ENCODE results near the gene R3HDM4. TPM values are rescaled to one million over a fixed set of nuclear protein-coding genes. Genes with fewer than 3 reads are reported as not detected.

Gene R3HDM4
- total and polyA plus RNA-seq, 9 of the 15 experiments (the other 6 are each of a cell fraction or from before 2014, with no cell fraction given) = 3.2 to 154 (median 59.0) TPM

GRCh38 chr19:953445-954271, 40.6 kb upstream of the R3HDM4 start (continued):
- TF ChIP-seq VEZF1 (CRISPR knock-in tag; IDR thresholded peaks at IDR 0.05) = peak; percentile 57
- TF ChIP-seq RNF2 (IDR thresholded peaks at IDR 0.05) = 0 out of 2 replicates have a peak, but pooled peaks have one; percentile 10
- no peak for TF ChIP-seq IFI16 (CRISPR knock-in tag; IDR thresholded peaks at IDR 0.05)
- TF ChIP-seq KAT7 (CRISPR knock-in tag; IDR thresholded peaks at IDR 0.05; ENCODE audit: borderline replicate concordance) = no peak
- TF ChIP-seq SOX6 (IDR thresholded peaks at IDR 0.05) = no peak
- no peak for TF ChIP-seq SAFB2 (IDR thresholded peaks at IDR 0.05; ENCODE audit: borderline replicate concordance, low read depth, low read length, severe bottlenecking)
- peak; percentile 9 for TF ChIP-seq PCBP1 (IDR thresholded peaks at IDR 0.05; ENCODE audit: low read depth, low read length, poor library complexity, severe bottlenecking)
- TF ChIP-seq NFYB (IDR thresholded peaks at IDR 0.05; ENCODE audit: extremely low read depth, insufficient read length) = no peak
- TF ChIP-seq ZNF398 (CRISPR knock-in tag; IDR thresholded peaks at IDR 0.05) = no peak
- TF ChIP-seq MNT (conservative IDR thresholded peaks at IDR 0.05) = peak in 1 of 2 experiments; percentile 30; a peak in 1 of 4 replicates
- peak; percentile 45; the same call in 1 of the 2 replicates for TF ChIP-seq ZNF12 (CRISPR knock-in tag; IDR thresholded peaks at IDR 0.05)
- TF ChIP-seq ZNF143 (CRISPR knock-in tag; IDR thresholded peaks at IDR 0.05) = no peak
- peak; percentile 63 for TF ChIP-seq EGR1 (conservative IDR thresholded peaks at IDR 0.05)
- no peak for TF ChIP-seq NR2C2 (CRISPR knock-in tag; IDR thresholded peaks at IDR 0.05)
- peak; percentile 37 for TF ChIP-seq NR2C2 (tag; IDR thresholded peaks at IDR 0.05)
- TF ChIP-seq ZNF717 (CRISPR knock-in tag; IDR thresholded peaks at IDR 0.05) = no peak
- no peak for TF ChIP-seq U2AF1 (optimal IDR thresholded peaks at IDR 0.05; ENCODE audit: low read depth, low read length)

All from K562 (cell line).